GM21786 (cell line): ENCODE results near the gene ZDHHC11B.

ENCODE experiments used
- ATAC-seq: cut with Tn5 transposase; IDR thresholded peaks from one replicate; pipeline ENCODE4 v1.9.1; 2021; ENCODE audit not compliant: unreplicated experiment

ZDHHC11B gene

GRCh38 chr5:664343-664993, 120.1 kb downstream of the ZDHHC11B start:
- no peak for ATAC-seq

DNA sequence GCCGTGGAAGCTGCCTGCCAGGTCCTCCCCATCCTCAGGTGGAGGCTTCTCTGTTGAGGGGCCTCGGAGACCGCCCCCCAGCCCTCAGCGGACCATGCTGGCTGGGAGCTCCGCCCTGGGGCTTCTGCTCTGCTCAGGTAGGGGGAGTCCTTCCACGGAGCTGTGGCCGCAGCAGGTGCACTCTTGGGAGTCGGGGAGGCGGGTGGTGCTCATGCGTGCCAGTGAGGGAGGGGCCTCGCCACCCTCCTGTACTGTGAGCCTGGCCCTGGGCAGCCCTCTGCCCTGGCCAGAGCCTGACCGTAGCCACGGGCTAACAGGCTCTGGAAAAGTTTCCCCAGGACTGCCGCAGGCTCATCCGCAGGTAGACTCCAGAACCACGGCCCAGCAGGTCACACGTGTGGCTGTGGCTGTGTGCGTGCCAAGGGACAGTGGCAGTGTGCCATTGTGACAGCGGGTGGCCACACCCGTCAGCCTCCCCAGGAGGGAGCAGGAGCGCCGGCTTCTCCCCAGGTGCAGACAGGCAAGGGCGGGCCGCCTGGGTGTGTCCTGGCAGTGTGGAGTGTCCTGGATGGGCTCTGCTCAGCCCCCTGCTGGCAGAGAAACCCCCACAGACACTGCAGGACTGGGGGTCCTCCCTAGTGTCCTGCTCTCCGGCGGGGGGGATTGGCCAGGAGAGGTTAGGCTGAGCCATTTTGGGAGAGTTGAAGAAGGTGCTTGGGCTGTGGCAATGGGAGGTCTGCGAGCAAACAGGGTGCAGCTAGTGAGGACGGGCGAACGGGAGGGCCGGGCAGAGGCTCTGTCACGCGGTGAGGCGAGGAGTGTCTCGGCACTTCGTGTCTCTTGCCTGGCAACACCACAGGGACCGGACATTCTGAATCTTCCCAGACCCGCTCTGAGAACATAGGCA, 120.8 kb downstream of the ZDHHC11B start:
- ATAC-seq: no peak

DNA sequence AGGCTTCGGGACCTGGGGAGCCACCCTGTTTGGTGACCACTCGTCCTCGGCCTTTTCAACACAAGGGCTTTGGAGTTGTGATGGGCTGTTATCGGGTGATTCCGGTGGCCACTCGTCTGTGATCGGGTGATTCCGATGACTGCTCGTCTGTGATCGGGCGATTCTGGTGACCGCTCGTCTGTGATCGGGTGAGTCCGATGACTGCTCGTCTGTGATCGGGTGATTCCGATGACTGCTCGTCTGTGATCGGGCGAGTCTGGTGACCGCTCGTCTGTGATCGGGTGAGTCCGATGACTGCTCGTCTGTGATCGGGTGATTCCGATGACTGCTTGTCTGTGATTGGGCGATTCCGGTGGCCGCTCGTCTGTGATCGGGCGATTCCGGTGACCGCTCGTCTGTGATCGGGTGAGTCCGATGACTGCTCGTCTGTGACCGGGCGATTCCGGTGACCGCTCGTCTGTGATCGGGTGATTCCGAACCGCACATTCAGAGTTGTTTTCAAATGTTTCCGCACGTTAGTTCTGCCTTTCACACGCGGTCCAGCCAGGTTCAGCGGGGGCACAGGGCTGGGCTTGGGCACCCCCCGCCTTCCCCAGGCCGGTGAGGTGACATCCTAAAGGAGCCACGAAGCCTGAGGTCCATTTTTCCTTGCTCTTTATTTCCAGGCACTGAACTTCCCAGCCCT, 121.6 kb downstream of the ZDHHC11B start:
- ATAC-seq: no peak

DNA sequence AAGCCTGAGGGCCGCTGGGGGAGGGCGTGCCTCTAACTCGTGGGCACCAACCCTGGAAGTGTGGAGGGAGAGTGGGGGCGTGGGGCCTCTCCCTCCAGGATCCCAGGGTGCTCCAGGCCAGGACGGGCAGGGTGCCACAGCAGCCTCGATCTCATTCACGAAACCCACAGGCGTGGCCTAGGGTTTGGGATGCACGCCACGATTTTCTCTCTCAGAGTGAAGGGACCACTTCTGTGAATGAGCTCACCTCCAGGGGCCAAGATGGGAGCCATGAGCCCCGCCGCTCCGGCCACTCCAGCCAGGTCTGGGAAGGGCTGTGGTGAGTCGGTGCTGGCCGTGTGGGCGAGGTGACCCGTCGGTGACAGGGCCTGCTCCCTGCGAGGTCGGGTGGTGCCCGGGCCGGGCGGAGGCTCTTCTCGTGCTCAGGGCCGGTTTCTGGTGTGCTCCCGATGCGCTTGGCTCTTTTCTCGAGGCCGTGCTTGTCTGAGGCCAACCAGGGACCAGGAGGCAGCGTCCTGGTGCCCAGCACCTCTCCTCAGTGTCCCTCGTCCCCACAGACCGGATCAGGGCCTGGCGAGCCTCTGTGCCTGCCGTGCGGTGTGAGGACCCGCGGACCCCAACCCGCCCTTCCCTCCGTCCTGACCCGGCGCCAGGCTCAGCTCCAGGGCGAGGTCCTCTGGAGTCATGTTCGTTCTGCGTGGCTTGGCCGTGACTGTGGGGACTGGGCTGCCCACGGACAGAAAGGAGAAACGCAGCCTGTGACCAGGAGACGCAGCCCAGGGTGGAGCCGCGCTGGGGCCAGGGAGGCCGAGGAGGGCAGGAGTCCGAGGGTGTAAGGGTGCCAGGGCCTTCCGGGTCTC, 122.4 kb downstream of the ZDHHC11B start:
- no peak for ATAC-seq

- no peak for ATAC-seq
These were observed 124.0 kb downstream of the ZDHHC11B start for GRCh38 chr5:660491-661030.
